T-helper 2 cell treated with Interferon-gamma antibody and Interleukin-4, amounts not matched to agents 5 μg/mL and 100 μg/mL, for 36 hours (primary cell): ENCODE data around the gene GRB14.
"Not testable (repeated sequence)": the region's sequence is repeated elsewhere in the genome, so short reads cannot be mapped to it uniquely, and the experiment has no call there.

Source experiments
- DNase-seq: peaks from one replicate; pipeline ENCODE4 v3.0.0; 2021; ENCODE audit warnings: low spot score
- H3K27ac Mint-ChIP-seq: one replicate; pipeline ENCODE4 v1.8.0; 2021; ENCODE audit warnings: mild to moderate bottlenecking, mixed read lengths
- H3K27me3 Mint-ChIP-seq: one replicate; pipeline ENCODE4 v1.8.0; 2021; ENCODE audit warnings: low read depth, mixed read lengths
- H3K36me3 Mint-ChIP-seq: one replicate; pipeline ENCODE4 v1.8.0; 2021; ENCODE audit warnings: low read depth, mixed read lengths
- H3K4me1 Mint-ChIP-seq: one replicate; pipeline ENCODE4 v1.8.0; 2021; ENCODE audit warnings: low read depth, mixed read lengths
- H3K4me3 Mint-ChIP-seq: one replicate; pipeline ENCODE4 v1.8.0; 2022; ENCODE audit warnings: mild to moderate bottlenecking, moderate library complexity, mixed read lengths
- H3K9me3 Mint-ChIP-seq: one replicate; pipeline ENCODE4 v1.8.0; 2021; ENCODE audit warnings: mixed read lengths

The GRB14 gene

DNA sequence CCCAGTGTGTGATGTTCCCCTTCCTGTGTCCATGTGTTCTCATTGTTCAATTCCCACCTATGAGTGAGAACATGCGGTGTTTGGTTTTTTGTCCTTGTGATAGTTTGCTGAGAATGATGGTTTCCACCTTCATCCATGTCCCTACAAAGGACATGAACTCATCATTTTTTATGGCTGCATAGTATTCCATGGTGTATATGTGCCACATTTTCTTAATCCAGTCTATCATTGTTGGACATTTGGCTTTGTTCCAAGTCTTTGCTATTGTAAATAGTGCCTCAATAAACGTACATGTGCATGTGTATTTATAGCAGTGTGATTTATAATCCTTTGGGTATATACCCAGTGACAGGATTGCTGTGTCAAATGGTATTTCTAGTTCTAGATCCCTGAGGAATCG lies 7.0 kb upstream of the GRB14 start:
- H3K4me1 Mint-ChIP-seq, H3K27ac Mint-ChIP-seq, H3K36me3 Mint-ChIP-seq, H3K27me3 Mint-ChIP-seq, DNase-seq, H3K4me3 Mint-ChIP-seq, H3K9me3 Mint-ChIP-seq: not testable (repeated sequence)

DNA sequence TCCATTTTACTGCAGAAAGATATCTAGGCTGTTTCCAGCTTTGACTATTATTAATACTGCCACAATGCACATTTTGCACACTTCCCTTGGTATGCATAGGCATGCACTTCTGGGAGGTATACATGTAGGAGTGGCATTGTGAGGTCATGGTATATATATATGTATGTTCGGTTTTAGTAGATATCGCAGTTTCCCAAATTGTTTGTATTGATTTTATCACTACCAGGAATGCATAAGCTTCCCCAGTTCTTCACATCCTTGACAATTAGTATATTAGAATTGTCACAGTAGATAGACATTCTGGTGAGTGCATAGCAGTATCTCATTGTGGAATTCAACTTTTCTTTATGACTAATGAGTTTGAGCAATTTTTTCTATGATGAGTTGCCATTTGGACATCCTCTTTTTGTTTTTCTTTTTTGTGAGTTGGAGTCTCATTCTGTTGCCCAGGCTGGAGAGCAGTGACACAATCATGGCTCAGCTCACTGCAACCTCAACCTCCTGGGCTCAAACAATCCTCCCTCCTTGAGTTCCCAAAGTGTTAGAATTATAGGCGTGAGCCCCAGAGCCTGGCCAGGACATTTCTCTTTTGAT lies 4.2 kb upstream of the GRB14 start:
- no peaks in the 10 kb centered on the region for H3K36me3 Mint-ChIP-seq
- DNase-seq: no peak
- no peaks in the 10 kb centered on the region for H3K4me1 Mint-ChIP-seq
- H3K9me3 Mint-ChIP-seq: no peaks in the 10 kb centered on the region
- H3K4me3 Mint-ChIP-seq: no peak overlapping the region
- peaks cover 17% of the 10 kb centered on the region for H3K27me3 Mint-ChIP-seq
- no peak overlapping the region for H3K27ac Mint-ChIP-seq

DNA sequence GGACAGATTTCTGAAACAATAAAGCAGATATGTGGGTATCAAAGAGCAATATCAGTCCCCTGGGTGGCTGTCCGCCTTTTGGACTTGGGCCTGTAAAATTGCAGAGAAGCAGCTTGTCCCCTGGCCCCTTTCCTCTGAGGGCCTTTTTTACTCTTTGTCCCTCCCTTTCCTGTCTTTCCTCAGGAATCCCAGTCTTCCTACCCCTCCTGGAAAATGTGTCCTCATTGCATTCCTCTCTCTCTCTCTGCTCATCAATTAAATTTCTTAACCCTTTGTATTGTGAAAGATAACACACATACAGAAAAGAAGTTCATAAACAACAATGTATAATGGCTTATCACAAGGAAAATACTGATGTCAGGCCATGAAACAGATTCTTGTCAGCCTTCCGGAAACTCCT lies 3.0 kb upstream of the GRB14 start:
- no peak for DNase-seq
- H3K4me3 Mint-ChIP-seq: no peak overlapping the region
- no peaks in the 10 kb centered on the region for H3K9me3 Mint-ChIP-seq
- H3K27ac Mint-ChIP-seq: no peak overlapping the region
- H3K4me1 Mint-ChIP-seq: no peaks in the 10 kb centered on the region
- H3K27me3 Mint-ChIP-seq: peaks cover 24% of the 10 kb centered on the region
- no peaks in the 10 kb centered on the region for H3K36me3 Mint-ChIP-seq

DNA sequence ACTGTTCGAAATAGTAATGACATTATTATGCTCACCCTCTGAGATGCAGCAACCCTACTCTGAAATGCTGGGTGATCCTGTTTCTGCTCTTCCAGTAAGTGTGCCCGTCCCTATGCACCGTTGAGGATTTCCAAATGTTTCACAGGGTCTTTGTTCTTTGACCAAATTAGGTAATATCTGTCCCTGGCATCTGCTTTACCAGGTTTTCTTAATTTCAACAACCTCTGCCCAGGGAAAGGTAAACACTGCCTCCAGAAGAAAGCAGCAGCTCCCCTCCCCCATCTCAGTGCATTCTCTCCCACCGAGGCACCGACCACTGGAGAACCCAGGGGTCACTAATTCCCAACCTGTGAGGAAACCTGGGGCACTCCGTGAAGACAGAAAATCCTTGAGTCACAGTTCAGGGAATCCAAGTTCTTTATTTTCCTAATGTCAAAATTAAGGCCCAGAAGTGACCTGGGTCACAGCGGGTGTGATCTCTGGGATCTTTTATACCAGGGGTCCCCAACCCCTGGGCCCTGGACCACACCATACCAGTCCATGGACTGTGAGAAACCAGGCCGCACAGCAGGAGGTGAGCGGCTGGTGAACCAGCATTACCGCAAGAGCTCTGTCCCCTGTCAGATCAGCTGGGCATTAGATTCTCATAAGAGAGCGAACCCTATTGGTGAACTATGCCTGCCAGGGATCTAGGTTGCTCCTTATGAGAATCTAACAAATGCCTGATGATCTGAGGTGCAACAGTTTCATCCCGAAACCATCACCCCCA lies 1.2 kb upstream of the GRB14 start:
- DNase-seq: no peak
- Mint-ChIP-seq H3K27ac (no peak overlapping the region), H3K9me3 (no peaks in the 10 kb centered on the region), H3K27me3 (peaks cover 28% of the 10 kb centered on the region), H3K4me1 (no peaks in the 10 kb centered on the region), H3K36me3 (no peaks in the 10 kb centered on the region), H3K4me3 (no peak overlapping the region)

DNA sequence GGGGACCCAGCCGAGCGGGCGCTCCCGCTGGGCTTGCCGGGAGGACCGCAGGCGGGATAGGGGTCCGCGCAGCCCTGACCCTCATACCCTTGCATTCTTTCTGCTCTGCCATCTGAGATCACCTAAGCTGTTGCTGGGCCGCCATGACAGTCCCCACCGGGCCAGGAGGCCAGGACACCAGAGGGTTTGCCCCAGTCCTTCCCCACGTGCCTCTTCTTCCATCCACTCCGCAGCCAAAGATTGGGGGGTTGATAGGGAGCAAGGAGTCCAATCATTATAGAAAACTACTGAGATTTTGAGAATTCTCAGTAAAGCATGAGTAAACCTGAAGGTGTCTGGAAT lies 453 bp upstream of the GRB14 start:
- Mint-ChIP-seq H3K27me3 (peaks cover 28% of the 10 kb centered on the region), H3K36me3 (no peaks in the 10 kb centered on the region), H3K4me1 (no peaks in the 10 kb centered on the region), H3K9me3 (no peaks in the 10 kb centered on the region), H3K4me3 (peak overlapping the region; percentile 44), H3K27ac (no peak overlapping the region)
- no peak for DNase-seq

DNA sequence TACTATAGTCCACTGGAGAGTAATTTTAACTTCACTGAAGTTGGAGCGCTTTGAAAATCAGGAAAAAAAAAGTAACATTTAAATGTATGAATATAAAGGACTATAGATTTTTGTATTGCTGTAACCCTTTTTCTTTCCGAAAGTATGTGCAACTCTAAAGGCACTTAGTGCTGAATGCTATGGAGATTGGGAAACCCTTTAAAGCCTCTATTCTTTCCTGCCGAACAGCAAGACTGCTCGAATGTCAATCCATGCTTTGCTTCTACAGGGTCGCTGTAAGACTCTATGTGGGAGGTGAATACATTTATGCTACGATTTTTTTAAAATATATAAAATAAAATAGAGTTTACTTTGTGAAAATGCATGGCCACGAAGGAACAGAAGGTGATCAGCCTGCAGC lies 825 bp downstream of the GRB14 start:
- Mint-ChIP-seq H3K4me3 (no peak overlapping the region), H3K9me3 (no peaks in the 10 kb centered on the region), H3K4me1 (no peaks in the 10 kb centered on the region), H3K27me3 (peaks cover 28% of the 10 kb centered on the region), H3K36me3 (no peaks in the 10 kb centered on the region), H3K27ac (no peak overlapping the region)
- DNase-seq: no peak

DNA sequence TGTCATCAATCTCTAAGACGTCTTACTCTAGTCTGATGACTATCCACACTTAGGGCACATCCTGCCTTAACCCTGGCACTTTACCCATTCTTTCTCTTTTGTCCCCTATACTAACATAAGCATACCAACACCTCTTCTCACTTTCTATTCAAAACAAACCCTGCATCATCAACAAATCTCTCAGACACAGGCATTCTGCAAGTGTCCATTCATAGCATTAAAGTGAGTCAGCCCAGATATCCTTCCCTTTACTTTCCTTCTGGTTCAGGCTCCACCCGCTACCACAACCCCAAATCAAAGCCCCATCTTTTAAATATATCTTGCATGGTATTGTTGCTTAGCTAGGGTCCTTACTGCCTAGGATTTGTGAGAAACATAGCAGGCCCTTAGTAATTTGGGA lies 3.8 kb downstream of the GRB14 start:
- H3K9me3 Mint-ChIP-seq: no peaks in the 10 kb centered on the region
- H3K27ac Mint-ChIP-seq: no peak overlapping the region
- H3K36me3 Mint-ChIP-seq: no peaks in the 10 kb centered on the region
- no peaks in the 10 kb centered on the region for H3K4me1 Mint-ChIP-seq
- no peak overlapping the region for H3K4me3 Mint-ChIP-seq
- DNase-seq: no peak
- peaks cover 18% of the 10 kb centered on the region for H3K27me3 Mint-ChIP-seq

DNA sequence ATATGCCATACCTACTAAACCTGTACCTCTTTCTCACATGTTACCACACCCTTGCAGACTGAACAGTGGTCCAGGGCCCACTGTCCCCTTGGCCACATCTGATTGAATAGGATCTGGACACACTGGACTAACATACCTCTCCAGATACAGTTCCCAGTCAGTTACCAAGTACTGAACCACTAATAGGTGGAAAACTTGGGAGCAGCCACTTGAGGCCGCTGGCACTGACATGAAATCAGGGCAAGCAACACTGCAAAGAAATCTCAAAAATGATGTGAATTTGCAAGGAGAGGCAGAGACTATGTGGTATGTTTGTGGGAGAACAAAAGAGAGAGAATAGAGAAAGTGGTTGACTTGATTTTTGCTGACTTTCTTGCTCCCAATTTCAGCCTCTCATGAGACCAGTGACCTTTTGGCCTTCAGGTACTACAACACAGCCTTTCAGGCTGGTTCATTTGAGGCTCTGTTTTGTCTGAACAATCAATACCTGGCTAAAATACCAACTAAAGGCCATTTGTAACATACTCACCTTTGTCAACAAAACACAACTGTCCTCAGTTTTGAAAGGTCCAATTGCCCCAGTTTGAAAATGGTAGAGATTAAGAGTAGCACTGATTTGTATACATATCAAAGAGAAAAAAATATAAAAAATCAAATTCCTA lies 7.8 kb downstream of the GRB14 start:
- peaks cover 2% of the 10 kb centered on the region for H3K27me3 Mint-ChIP-seq

DNA sequence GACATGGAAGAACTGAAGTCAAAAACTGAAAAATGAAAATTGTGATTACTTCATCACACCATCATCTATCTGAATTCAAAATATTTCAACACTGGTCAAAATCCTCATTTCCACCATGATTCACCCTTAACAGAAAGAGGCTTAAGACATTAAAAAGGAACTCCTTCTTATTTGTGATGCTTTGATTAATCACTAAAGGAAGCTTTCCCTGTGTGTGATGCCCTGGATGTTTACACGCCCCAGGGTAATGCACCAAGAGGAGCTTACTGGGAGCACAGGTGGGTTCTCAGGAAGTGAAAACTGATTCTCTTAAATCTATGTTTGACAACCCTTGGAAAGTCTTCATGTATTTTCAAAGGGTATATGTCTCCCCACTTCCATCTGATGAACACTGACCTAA lies 11.5 kb downstream of the GRB14 start:
- Mint-ChIP-seq H3K9me3 (no peaks in the 10 kb centered on the region), H3K4me1 (no peaks in the 10 kb centered on the region), H3K4me3 (no peak overlapping the region), H3K36me3 (no peaks in the 10 kb centered on the region), H3K27ac (no peak overlapping the region), H3K27me3 (no peaks in the 10 kb centered on the region)
- no peak for DNase-seq

More for the DNA sequence above, 7.8 kb downstream of the GRB14 start:
- no peak overlapping the region for H3K4me3 Mint-ChIP-seq
- H3K9me3 Mint-ChIP-seq: no peaks in the 10 kb centered on the region
- H3K27ac Mint-ChIP-seq: no peak overlapping the region
- no peaks in the 10 kb centered on the region for H3K36me3 Mint-ChIP-seq
- DNase-seq: no peak
- H3K4me1 Mint-ChIP-seq: no peaks in the 10 kb centered on the region

DNA sequence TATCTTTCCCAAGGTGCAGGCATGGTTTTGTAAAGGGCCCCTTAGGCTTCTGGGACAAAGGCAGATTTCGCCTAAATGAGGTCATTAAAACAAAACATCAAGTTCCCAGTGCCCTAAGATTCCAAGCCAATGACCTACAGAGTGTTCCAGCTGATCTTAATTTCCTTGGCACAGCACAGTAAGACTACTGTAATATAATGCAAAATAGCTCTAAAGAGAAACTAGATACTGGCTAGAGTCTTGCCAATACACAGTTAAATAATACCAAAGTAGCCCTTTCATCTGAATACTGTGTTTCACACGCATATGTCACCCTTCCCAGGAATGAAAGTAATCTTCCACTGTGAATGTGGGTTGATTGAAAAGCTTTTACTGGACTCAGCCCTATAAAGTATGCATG lies 14.7 kb downstream of the GRB14 start:
- DNase-seq: no peak
- no peaks in the 10 kb centered on the region for H3K4me1 Mint-ChIP-seq
- no peaks in the 10 kb centered on the region for H3K27me3 Mint-ChIP-seq
- H3K27ac Mint-ChIP-seq: no peak overlapping the region
- H3K36me3 Mint-ChIP-seq: no peaks in the 10 kb centered on the region
- no peak overlapping the region for H3K4me3 Mint-ChIP-seq
- H3K9me3 Mint-ChIP-seq: no peaks in the 10 kb centered on the region

DNA sequence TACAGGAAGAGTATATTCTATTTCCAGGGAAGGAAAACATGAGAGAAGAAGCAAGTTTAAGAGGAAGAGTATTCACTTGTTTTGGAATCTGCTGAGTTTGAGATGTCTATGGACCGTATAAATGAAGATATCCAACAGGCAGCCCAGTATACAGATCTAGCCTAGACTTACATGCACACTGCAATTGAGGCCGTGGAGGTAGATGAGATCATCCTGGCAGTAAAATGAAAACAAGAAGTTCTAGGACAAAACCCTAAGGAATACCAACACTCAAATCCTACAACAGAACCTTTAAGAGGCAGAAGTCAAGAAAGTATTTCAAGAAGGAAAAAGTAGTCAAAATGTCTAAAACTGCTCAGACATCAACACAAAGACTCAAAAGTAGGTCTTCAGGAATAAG lies 16.0 kb downstream of the GRB14 start:
- no peak for DNase-seq
- no peak overlapping the region for H3K27ac Mint-ChIP-seq
- H3K4me1 Mint-ChIP-seq: no peaks in the 10 kb centered on the region
- no peaks in the 10 kb centered on the region for H3K27me3 Mint-ChIP-seq
- H3K4me3 Mint-ChIP-seq: no peak overlapping the region
- H3K36me3 Mint-ChIP-seq: no peaks in the 10 kb centered on the region
- H3K9me3 Mint-ChIP-seq: no peaks in the 10 kb centered on the region

DNA sequence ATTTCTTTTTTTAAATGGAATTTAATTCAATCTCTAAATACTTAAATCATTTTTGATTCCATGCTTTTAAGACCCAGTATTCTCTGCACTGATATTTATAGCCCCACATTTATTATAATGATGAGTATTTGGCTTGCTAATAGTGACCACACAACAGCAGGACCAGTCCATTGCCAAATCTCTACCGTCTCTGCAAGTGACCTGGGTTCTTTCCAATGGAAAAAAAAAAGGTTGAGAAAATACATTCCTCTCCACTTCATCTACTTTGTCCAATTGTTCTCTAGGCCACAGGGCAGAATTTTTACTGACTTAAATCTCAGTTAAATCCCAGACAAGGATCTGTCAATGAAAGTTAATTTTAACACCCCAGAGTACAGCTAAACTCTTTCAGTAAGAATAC lies 20.5 kb downstream of the GRB14 start:
- no peaks in the 10 kb centered on the region for H3K27me3 Mint-ChIP-seq
- no peaks in the 10 kb centered on the region for H3K9me3 Mint-ChIP-seq
- H3K27ac Mint-ChIP-seq: no peak overlapping the region
- H3K4me3 Mint-ChIP-seq: no peak overlapping the region
- no peaks in the 10 kb centered on the region for H3K36me3 Mint-ChIP-seq
- no peaks in the 10 kb centered on the region for H3K4me1 Mint-ChIP-seq
- no peak for DNase-seq

DNA sequence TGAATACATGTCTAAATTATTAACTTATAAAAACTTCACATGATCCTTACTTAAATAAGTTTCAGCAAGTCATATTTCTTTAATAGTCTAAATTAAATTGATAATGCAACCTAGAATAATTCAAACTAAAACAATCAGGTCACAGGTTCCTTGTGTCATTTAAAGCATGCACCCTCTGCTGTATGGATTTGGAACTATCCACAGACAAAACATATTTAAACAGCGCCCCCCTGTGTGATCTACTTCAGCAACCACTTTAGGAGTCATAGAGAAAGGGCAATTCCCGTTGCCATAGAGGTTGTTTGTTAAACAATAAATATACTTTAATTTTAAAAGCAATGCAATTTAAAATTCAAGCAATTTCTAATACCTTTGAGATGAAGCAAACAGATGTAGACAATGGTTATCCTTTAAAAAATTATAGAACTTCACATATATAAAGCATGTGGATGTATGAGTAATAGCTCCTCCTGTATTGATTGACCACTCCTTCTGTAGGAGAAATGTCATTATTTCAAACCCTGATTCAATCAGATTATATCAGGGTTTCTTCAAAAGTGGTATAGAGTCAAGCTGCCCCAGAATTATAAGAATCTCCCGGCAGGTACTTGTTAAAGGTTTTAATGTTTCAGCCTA lies 21.2 kb downstream of the GRB14 start:
- Mint-ChIP-seq H3K27ac (no peak overlapping the region), H3K9me3 (no peaks in the 10 kb centered on the region), H3K36me3 (no peaks in the 10 kb centered on the region), H3K4me3 (no peak overlapping the region), H3K27me3 (no peaks in the 10 kb centered on the region), H3K4me1 (no peaks in the 10 kb centered on the region)
- DNase-seq: no peak

DNA sequence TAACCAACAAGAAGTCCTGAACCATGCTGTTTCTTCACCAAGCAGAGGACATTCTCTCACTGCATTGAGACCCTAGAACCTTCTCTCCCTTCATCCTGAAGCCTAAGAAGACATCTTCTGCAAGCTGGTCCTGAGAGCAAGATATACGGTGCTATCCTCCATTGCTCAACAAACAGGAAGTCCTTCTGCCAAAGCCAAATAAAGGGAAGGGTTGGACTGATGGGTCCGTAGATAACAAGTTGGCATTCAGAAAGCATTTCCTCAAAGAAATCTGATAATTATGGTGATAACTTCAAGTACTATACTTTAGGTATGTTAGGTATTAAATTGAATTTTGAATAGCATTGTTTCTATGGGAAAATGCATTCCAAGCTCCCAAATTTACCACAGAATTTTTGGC lies 23.3 kb downstream of the GRB14 start:
- no peaks in the 10 kb centered on the region for H3K27me3 Mint-ChIP-seq
- no peaks in the 10 kb centered on the region for H3K36me3 Mint-ChIP-seq
- H3K9me3 Mint-ChIP-seq: no peaks in the 10 kb centered on the region
- no peaks in the 10 kb centered on the region for H3K4me1 Mint-ChIP-seq
- H3K4me3 Mint-ChIP-seq: no peak overlapping the region
- no peak for DNase-seq
- H3K27ac Mint-ChIP-seq: no peak overlapping the region
